Fibroblast of pulmonary artery (primary cell): ENCODE data around the gene NUDT3.
A peak's percentile ranks its signal among the peaks of the same experiment; 100 is the strongest.

Experiments used
- DNase-seq: peaks from one replicate; pipeline ENCODE4 v3.0.0-alpha.2; 2010; ENCODE audit warnings: low read depth
- H3K4me3 ChIP-seq: replicated peaks from 2 replicates; pipeline ENCODE4 v1.5.1; 2011; ENCODE audit warnings: low read depth, mild to moderate bottlenecking, control low read depth, low read length, moderate library complexity
- TF ChIP-seq, protein P1 (sequence below): IDR thresholded peaks from 2 replicates; pipeline ENCODE4 v1.5.1; 2011; ENCODE audit warnings: mild to moderate bottlenecking, control low read depth, low read length, inconsistent platforms; ENCODE audit errors: missing control alignments

NUDT3 gene

GRCh38 chr6:34301408-34301807, 91.1 kb downstream of the NUDT3 start:
- H3K4me3 ChIP-seq = no peak overlapping the region
- TF ChIP-seq, protein P1, sequence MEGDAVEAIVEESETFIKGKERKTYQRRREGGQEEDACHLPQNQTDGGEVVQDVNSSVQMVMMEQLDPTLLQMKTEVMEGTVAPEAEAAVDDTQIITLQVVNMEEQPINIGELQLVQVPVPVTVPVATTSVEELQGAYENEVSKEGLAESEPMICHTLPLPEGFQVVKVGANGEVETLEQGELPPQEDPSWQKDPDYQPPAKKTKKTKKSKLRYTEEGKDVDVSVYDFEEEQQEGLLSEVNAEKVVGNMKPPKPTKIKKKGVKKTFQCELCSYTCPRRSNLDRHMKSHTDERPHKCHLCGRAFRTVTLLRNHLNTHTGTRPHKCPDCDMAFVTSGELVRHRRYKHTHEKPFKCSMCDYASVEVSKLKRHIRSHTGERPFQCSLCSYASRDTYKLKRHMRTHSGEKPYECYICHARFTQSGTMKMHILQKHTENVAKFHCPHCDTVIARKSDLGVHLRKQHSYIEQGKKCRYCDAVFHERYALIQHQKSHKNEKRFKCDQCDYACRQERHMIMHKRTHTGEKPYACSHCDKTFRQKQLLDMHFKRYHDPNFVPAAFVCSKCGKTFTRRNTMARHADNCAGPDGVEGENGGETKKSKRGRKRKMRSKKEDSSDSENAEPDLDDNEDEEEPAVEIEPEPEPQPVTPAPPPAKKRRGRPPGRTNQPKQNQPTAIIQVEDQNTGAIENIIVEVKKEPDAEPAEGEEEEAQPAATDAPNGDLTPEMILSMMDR = no peak
- peak; percentile 97 for DNase-seq

- H3K4me3 ChIP-seq = no peak overlapping the region
- TF ChIP-seq, protein P1 = no peak
- no peak for DNase-seq
These were observed 92.1 kb downstream of the NUDT3 start for GRCh38 chr6:34300332-34300751.

DNA sequence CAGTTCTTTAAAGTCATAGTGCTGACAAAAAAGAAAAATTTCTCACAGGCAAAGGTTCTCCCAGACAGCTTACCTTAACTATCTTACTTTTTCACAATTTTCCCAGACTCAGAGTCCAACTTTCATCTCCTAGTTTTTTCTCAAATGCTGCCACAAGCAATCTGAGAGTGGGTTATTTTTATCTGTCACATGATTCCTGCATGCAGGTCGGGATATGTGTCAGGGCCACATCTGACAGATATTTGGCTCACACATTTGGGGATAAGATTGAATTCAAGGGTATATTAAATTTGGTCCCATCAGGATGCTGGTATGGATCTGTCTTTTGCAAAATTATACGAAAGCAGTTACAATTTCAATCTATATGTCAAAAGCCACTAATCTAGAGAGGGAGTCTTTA, 93.5 kb downstream of the NUDT3 start:
- no peak overlapping the region for H3K4me3 ChIP-seq
- TF ChIP-seq, protein P1 = no peak
- DNase-seq = no peak

- no peak overlapping the region for H3K4me3 ChIP-seq
- TF ChIP-seq, protein P1 = no peak
- peak; percentile 26 for DNase-seq
These were observed 96.7 kb downstream of the NUDT3 start for GRCh38 chr6:34295721-34296120.

DNA sequence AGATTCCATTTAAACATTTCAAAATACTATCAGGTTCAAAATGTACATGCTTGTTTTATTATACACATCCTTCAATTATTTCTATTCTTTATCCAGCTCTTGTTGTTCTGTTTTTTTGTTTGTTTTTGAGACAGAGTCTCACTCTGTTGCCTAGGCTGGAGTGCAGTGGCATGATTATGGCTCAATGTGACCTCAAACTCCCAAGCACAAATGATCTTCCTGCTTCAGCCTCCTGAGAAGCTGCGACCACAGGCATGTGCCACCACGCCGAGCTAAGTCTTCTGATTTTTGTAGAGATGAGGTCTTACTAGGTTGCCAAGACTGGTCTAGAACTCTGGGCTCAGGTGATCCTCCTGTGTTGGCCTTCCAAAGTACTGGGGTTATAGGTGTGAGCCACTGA, 99.5 kb downstream of the NUDT3 start:
- TF ChIP-seq, protein P1 = no peak
- DNase-seq = no peak

GRCh38 chr6:34289137-34289536, 103.3 kb downstream of the NUDT3 start:
- no peak for DNase-seq
- TF ChIP-seq, protein P1 = no peak
- H3K4me3 ChIP-seq = no peak overlapping the region

More for the DNA sequence above, 99.5 kb downstream of the NUDT3 start:
- no peak overlapping the region for H3K4me3 ChIP-seq

GRCh38 chr6:34288581-34288980, 103.9 kb downstream of the NUDT3 start:
- DNase-seq = no peak
- no peak overlapping the region for H3K4me3 ChIP-seq
- TF ChIP-seq, protein P1 = no peak
